Right ventricle myocardium superior (tissue), 1 donor: ENCODE results near the gene LPAR5. TPM values are rescaled to one million over a fixed set of nuclear protein-coding genes. Genes with fewer than 3 reads are reported as not detected.

Source experiments
- ATAC-seq: fragments of 200-7000 bp; cut with Tn5 transposase; one replicate; pipeline ENCODE4 v1.9.1; 2020; ENCODE audit warnings: mild to moderate bottlenecking; ENCODE audit not compliant: poor library complexity
- DNase-seq: peaks from one replicate; pipeline ENCODE4 v3.0.0-alpha.2; 2020
- intact Hi-C: fragments of 100-400 bp; cut with DNase I; formaldehyde crosslinking; loops from one replicate; pipeline ENCODE4 v1.11.2; 2022
- long read RNA-seq: library from polyadenylated mRNA; unstranded; transcript quantifications from one replicate; pipeline ENCODE4 v2.0.0, GENCODE V29; 2021
- total RNA-seq: library from RNA; stranded (reverse); fragmentation: NEBNext Ultra II Directional; extraction: Animal tissue kit (Norgen Biotek cat#: 25700); gene quantifications from one replicate; pipeline ENCODE4 v1.2.1, GENCODE V29; 2021
- donor health status: DM: no; HTN: yes; CAD: no; lungs with severe emphysema.

Gene LPAR5
- total RNA-seq, result 7.3 TPM
- long read RNA-seq, transcript LPAR5-202 (2 exons, 2,695 nt), result major isoform, 14 of 29 reads
- long read RNA-seq, partial matches to known transcripts, result 0 of 29 reads
- long read RNA-seq, other reads (novel, unspliced or antisense), result 14 of 29 reads

- peak; percentile 52 for ATAC-seq
- DNase-seq, result no peak
- intact Hi-C loops, result no loop called here
These were observed at the start of gene LPAR5 for GRCh38 chr12:6635856-6636531. LPAR5 (minus strand) TSS chr12:6635959; CDS start chr12:6621248, 14,711 bp downstream.

GRCh38 chr12:6684609-6685008, 48.9 kb upstream of the LPAR5 start:
- DNase-seq (no peak), ATAC-seq (no peak)
- intact Hi-C loops, result no loop called here

GRCh38 chr12:6676962-6677361, 41.2 kb upstream of the LPAR5 start:
- intact Hi-C loops, result no loop called here
- ATAC-seq (no peak), DNase-seq (no peak)

- intact Hi-C loops, result no loop called here
- DNase-seq, result no peak
- ATAC-seq, result peak; percentile 40
These were observed 36.4 kb upstream of the LPAR5 start for GRCh38 chr12:6672143-6672542.

GRCh38 chr12:6667559-6668210, 31.9 kb upstream of the LPAR5 start:
- no peak for DNase-seq
- intact Hi-C loops, result no loop called here
- ATAC-seq, result no peak

- intact Hi-C loops, result no loop called here
- no peak for DNase-seq
- no peak for ATAC-seq
These were observed 30.5 kb upstream of the LPAR5 start for GRCh38 chr12:6666211-6666610.

- DNase-seq (no peak), ATAC-seq (no peak)
- intact Hi-C loops, result no loop called here
These were observed 29.1 kb upstream of the LPAR5 start for GRCh38 chr12:6664902-6665301.

- peak; percentile 98 for DNase-seq
- intact Hi-C loops, result no loop called here
- ATAC-seq, result peak; percentile 100
These were observed 27.4 kb upstream of the LPAR5 start, which contains the start of gene ING4 for GRCh38 chr12:6662906-6663742. ING4 (minus strand) TSS chr12:6663119; CDS start chr12:6663101, 18 bp downstream.

GRCh38 chr12:6662602-6662905, 26.8 kb upstream of the LPAR5 start:
- intact Hi-C loops, result no loop called here
- DNase-seq, result no peak
- ATAC-seq, result peak; percentile 35

- no peak for DNase-seq
- intact Hi-C loops, result loop anchor here (5.0 kb wide), 1 partner anchor 37 kb away; no protein-coding TSS in a partner anchor
- peak; percentile 88 for ATAC-seq
These were observed 18.2 kb upstream of the LPAR5 start for GRCh38 chr12:6653987-6654386.

- peak; percentile 52 for ATAC-seq
- intact Hi-C loops, result loop anchor here (5.0 kb wide), 1 partner anchor 36 kb away; no protein-coding TSS in a partner anchor
These were observed 17.6 kb upstream of the LPAR5 start for GRCh38 chr12:6653342-6653741.

GRCh38 chr12:6652391-6652790, 16.6 kb upstream of the LPAR5 start:
- intact Hi-C loops, result loop anchor here (5.0 kb wide), 1 partner anchor 35 kb away; no protein-coding TSS in a partner anchor
- DNase-seq, result no peak
- ATAC-seq, result no peak

More at GRCh38 chr12:6653342-6653741, 17.6 kb upstream of the LPAR5 start:
- no peak for DNase-seq

GRCh38 chr12:6650832-6651231, 15.1 kb upstream of the LPAR5 start:
- DNase-seq (no peak), ATAC-seq (no peak)
- intact Hi-C loops, result loop anchor here (5.0 kb wide), 1 partner anchor 34 kb away; no protein-coding TSS in a partner anchor

GRCh38 chr12:6647083-6647604, 11.4 kb upstream of the LPAR5 start, which contains the start of gene ACRBP:
ACRBP (minus strand) TSS chr12:6647432; CDS start chr12:6647366, 66 bp downstream.
- ATAC-seq (peak; percentile 97), DNase-seq (peak; percentile 93)
- intact Hi-C loops, result no loop called here

- intact Hi-C loops, result no loop called here
These were observed 10.7 kb upstream of the LPAR5 start for GRCh38 chr12:6646276-6647082.

GRCh38 chr12:6644903-6645302, 9.1 kb upstream of the LPAR5 start:
- DNase-seq, result peak; percentile 64
- no peak for ATAC-seq
- intact Hi-C loops, result no loop called here

More at GRCh38 chr12:6646276-6647082, 10.7 kb upstream of the LPAR5 start:
- ATAC-seq (peak; percentile 16), DNase-seq (peak; percentile 39)

GRCh38 chr12:6644257-6644596, 8.5 kb upstream of the LPAR5 start:
- intact Hi-C loops, result no loop called here
- ATAC-seq (peak; percentile 38), DNase-seq (no peak)
